Gastroesophageal sphincter (tissue), 3 donors: Measurements from ENCODE around the gene EXOC3L1.

Experiments
- EP300 ChIP-seq: sonication (generic); formaldehyde crosslinking; IDR thresholded peaks from one replicate; pipeline ENCODE4 v1.6.1; 2017; ENCODE audit warnings: antibody characterized with exemption, mild to moderate bottlenecking
- POLR2A ChIP-seq, 2 donors: fragments of 450-650 bp; IDR thresholded peaks; one replicate each; pipeline ENCODE4 v1.6.1; 2017; ENCODE audit warnings: antibody characterized with exemption in 2 of 2, mild to moderate bottlenecking in 2 of 2, moderate library complexity in 1 of 2
- POLR2AphosphoS5 ChIP-seq: sonication (generic); formaldehyde crosslinking; IDR thresholded peaks from one replicate; pipeline ENCODE4 v1.6.1; 2017; ENCODE audit warnings: antibody characterized with exemption
- TF ChIP-seq, protein P1 (sequence below), 4 experiments: fragments of 200-600 bp in 2 of 4; fragments of 450-650 bp in 2 of 4; sonication (generic) in 1 of 4; IDR thresholded peaks; one replicate each; pipeline ENCODE4 v1.5.1; 2017 to 2019; ENCODE audit warnings: antibody characterized with exemption in 4 of 4, mild to moderate bottlenecking in 2 of 4, moderate library complexity in 2 of 4

GRCh38 chr16:67174706-67175231 is 15.2 kb downstream of the EXOC3L1 start:
- TF ChIP-seq POLR2AphosphoS5 (no peak), EP300 (no peak), POLR2A (IDR thresholded peaks at IDR 0.05) (no peak)
- TF ChIP-seq, protein P1, sequence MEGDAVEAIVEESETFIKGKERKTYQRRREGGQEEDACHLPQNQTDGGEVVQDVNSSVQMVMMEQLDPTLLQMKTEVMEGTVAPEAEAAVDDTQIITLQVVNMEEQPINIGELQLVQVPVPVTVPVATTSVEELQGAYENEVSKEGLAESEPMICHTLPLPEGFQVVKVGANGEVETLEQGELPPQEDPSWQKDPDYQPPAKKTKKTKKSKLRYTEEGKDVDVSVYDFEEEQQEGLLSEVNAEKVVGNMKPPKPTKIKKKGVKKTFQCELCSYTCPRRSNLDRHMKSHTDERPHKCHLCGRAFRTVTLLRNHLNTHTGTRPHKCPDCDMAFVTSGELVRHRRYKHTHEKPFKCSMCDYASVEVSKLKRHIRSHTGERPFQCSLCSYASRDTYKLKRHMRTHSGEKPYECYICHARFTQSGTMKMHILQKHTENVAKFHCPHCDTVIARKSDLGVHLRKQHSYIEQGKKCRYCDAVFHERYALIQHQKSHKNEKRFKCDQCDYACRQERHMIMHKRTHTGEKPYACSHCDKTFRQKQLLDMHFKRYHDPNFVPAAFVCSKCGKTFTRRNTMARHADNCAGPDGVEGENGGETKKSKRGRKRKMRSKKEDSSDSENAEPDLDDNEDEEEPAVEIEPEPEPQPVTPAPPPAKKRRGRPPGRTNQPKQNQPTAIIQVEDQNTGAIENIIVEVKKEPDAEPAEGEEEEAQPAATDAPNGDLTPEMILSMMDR (IDR thresholded peaks at IDR 0.05): no peak
